Activated naive CD8-positive, alpha-beta T cell treated with anti-CD3 and anti-CD28 coated beads, Interleukin-2, amount 50 U/mL, for 24 hours (primary cell): ENCODE results near the gene ANO6.
A peak's percentile ranks its signal among the peaks of the same experiment; 100 is the strongest.
"Not testable (repeated sequence)": the region's sequence is repeated elsewhere in the genome, so short reads cannot be mapped to it uniquely, and the experiment has no call there.

Source experiments
- ATAC-seq: fragments of 150-1000 bp; cut with Tn5 transposase; one replicate; pipeline ENCODE4 v1.10.0; 2021
- DNase-seq: peaks from one replicate; pipeline ENCODE4 v3.0.0; 2021
- H3K27ac Mint-ChIP-seq: one replicate; pipeline ENCODE4 v1.8.0; 2021; ENCODE audit warnings: mild to moderate bottlenecking, mixed read lengths
- H3K27me3 Mint-ChIP-seq: one replicate; pipeline ENCODE4 v1.8.0; 2021; ENCODE audit warnings: mixed read lengths
- H3K36me3 Mint-ChIP-seq: one replicate; pipeline ENCODE4 v1.8.0; 2021; ENCODE audit warnings: low read depth, mixed read lengths
- H3K4me1 Mint-ChIP-seq: one replicate; pipeline ENCODE4 v1.8.0; 2021; ENCODE audit warnings: mixed read lengths
- H3K4me3 Mint-ChIP-seq: one replicate; pipeline ENCODE4 v1.8.0; 2021; ENCODE audit warnings: mild to moderate bottlenecking, moderate library complexity, mixed read lengths
- H3K9me3 Mint-ChIP-seq: one replicate; pipeline ENCODE4 v1.8.0; 2021; ENCODE audit warnings: mixed read lengths

ANO6 gene

GRCh38 chr12:45215419-45216229, at the start of gene ANO6:
Gene ANO6 (plus strand): TSS chr12:45216095. CDS start chr12:45216322, 227 bp downstream.
- H3K36me3 Mint-ChIP-seq: peaks cover 1% of the 10 kb centered on the region
- ATAC-seq (peak; percentile 84), DNase-seq (peak; percentile 86)
- peak within 1 kb of the TSS; percentile 92 for H3K4me3 Mint-ChIP-seq
- peak within 1 kb of the TSS; percentile 94 for H3K27ac Mint-ChIP-seq
- peaks cover 44% of the 10 kb centered on the region for H3K4me1 Mint-ChIP-seq
- no peaks in the 10 kb centered on the region for H3K27me3 Mint-ChIP-seq
- no peaks in the 10 kb centered on the region for H3K9me3 Mint-ChIP-seq

- Mint-ChIP-seq H3K27ac (no peak overlapping the region), H3K4me1 (no peaks in the 10 kb centered on the region), H3K4me3 (no peak overlapping the region), H3K36me3 (no peaks in the 10 kb centered on the region), H3K27me3 (peaks cover 1% of the 10 kb centered on the region), H3K9me3 (peaks cover under 1% of the 10 kb centered on the region)
- no peak for ATAC-seq
- no peak for DNase-seq
Observed at GRCh38 chr12:45168976-45169375, 46.9 kb upstream of the ANO6 start.

DNA sequence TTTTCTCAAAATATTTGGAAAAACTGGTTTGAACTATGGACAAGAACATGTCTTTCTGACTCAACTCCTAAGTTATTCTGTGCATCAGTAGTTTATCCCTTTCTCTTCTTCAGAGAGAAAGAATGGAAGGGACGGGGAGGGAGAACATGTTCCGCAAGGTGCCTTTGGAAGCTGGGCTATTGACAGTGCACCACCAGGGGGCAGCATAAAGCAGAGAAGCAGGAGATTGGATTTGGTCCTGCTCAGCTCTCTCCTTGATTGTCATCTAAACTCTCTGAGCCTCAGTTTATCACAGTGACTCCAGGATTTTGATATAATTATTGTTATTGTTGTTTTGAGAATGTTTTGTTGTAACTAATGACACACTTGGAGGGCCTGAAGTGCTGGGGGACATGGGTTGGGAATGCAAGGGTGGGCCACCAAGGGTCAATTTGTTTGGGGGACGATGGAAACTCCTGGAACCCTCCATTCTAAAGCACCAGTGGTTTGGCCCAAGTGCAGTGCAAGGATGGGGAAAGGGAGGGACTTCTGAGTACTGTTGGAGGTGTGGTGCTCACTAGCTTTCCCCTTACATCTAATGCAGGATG, 45.3 kb upstream of the ANO6 start:
- no peaks in the 10 kb centered on the region for H3K27me3 Mint-ChIP-seq
- H3K27ac Mint-ChIP-seq: no peak overlapping the region
- H3K36me3 Mint-ChIP-seq: peaks cover 5% of the 10 kb centered on the region
- H3K9me3 Mint-ChIP-seq: no peaks in the 10 kb centered on the region
- ATAC-seq (no peak), DNase-seq (peak; percentile 89)
- H3K4me3 Mint-ChIP-seq: no peak overlapping the region
- H3K4me1 Mint-ChIP-seq: no peaks in the 10 kb centered on the region

DNA sequence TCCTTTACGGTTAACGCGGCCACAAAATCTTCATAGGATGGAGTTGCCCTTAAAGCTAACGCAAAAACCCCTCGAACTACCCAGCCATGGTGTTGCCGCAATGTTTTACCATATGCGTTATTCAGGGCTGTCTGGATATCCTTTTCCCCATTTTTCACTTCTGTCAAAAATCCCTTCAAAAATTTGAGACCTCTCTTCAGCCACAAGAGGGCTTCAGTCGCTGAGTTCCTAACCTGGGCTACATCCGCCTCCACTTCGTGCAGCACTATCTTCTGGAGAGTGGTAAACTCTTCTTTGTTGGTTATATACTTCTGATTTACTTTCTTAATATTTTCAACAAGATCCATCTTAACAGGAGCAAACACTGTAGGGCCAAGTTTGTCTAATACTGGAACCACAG, 42.6 kb upstream of the ANO6 start:
- not testable (repeated sequence) for H3K27ac Mint-ChIP-seq, H3K4me3 Mint-ChIP-seq, H3K4me1 Mint-ChIP-seq, DNase-seq, H3K27me3 Mint-ChIP-seq
- peak; percentile 43 for ATAC-seq
- Mint-ChIP-seq H3K36me3 (peaks cover 24% of the 10 kb centered on the region), H3K9me3 (peaks cover 12% of the 10 kb centered on the region)

GRCh38 chr12:45174595-45174994, 41.3 kb upstream of the ANO6 start:
- Mint-ChIP-seq H3K27me3 (no peaks in the 10 kb centered on the region), H3K36me3 (peaks cover 31% of the 10 kb centered on the region), H3K27ac (no peak overlapping the region), H3K9me3 (peaks cover 21% of the 10 kb centered on the region), H3K4me1 (no peaks in the 10 kb centered on the region), H3K4me3 (no peak overlapping the region)
- ATAC-seq (no peak), DNase-seq (no peak)

DNA sequence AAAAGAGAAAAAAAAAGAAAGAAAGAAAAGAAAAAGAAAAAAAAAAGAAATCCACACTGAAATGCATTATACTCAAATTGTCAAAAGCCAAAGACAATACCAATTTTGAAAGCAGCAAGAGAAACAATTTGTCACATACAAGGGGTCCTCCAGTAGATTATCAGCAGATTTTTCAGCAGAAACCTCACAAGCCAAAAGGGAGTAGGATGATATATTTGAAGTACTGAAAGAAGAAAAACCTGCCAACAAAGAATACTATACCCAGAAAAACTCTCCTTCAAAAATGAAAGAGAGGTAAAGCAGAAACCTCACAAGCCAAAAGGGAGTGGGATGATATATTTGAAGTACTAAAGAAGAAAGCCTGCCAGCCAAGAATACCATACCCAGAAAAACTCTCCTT, 37.1 kb upstream of the ANO6 start:
- Mint-ChIP-seq H3K27me3 (no peaks in the 10 kb centered on the region), H3K36me3 (peaks cover 36% of the 10 kb centered on the region), H3K27ac (no peak overlapping the region), H3K4me3 (no peak overlapping the region), H3K9me3 (peaks cover 21% of the 10 kb centered on the region), H3K4me1 (no peaks in the 10 kb centered on the region)
- DNase-seq: no peak
- no peak for ATAC-seq

DNA sequence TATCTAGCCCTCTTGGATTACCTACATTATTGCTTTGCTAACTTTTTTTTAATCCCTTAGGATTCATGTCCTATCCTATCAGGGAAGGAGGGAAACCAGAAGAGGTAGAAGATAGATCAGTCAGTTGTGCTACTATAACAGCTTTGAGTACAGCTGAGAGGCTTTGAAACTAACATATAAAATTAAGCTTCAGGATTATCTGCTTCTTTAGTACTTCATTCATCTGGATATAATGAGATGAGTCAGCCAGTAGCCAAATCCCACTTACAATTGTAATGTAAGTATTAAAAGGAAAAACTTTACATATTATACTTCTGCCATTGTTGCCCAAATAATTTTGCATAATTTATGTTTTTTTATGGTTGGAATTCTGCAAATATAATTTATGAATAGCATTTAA, 33.4 kb upstream of the ANO6 start:
- Mint-ChIP-seq H3K36me3 (peaks cover 18% of the 10 kb centered on the region), H3K9me3 (peaks cover 15% of the 10 kb centered on the region), H3K27me3 (no peaks in the 10 kb centered on the region), H3K4me1 (peaks cover 4% of the 10 kb centered on the region), H3K4me3 (no peak overlapping the region), H3K27ac (no peak overlapping the region)
- no peak for DNase-seq
- no peak for ATAC-seq

GRCh38 chr12:45183246-45183645, 32.6 kb upstream of the ANO6 start:
- peaks cover 4% of the 10 kb centered on the region for H3K4me1 Mint-ChIP-seq
- ATAC-seq (no peak), DNase-seq (no peak)
- no peaks in the 10 kb centered on the region for H3K27me3 Mint-ChIP-seq
- H3K4me3 Mint-ChIP-seq: no peak overlapping the region
- peaks cover 12% of the 10 kb centered on the region for H3K36me3 Mint-ChIP-seq
- H3K9me3 Mint-ChIP-seq: peaks cover 9% of the 10 kb centered on the region
- no peak overlapping the region for H3K27ac Mint-ChIP-seq

GRCh38 chr12:45184147-45184963, 31.5 kb upstream of the ANO6 start:
- Mint-ChIP-seq H3K27ac (no peak overlapping the region), H3K9me3 (no peaks in the 10 kb centered on the region), H3K27me3 (no peaks in the 10 kb centered on the region), H3K4me3 (no peak overlapping the region), H3K36me3 (peaks cover 7% of the 10 kb centered on the region), H3K4me1 (peaks cover 4% of the 10 kb centered on the region)
- DNase-seq (no peak), ATAC-seq (no peak)

GRCh38 chr12:45186762-45187161, 29.1 kb upstream of the ANO6 start:
- ATAC-seq (no peak), DNase-seq (no peak)
- peaks cover 12% of the 10 kb centered on the region for H3K4me1 Mint-ChIP-seq
- no peak overlapping the region for H3K4me3 Mint-ChIP-seq
- no peak overlapping the region for H3K27ac Mint-ChIP-seq
- no peaks in the 10 kb centered on the region for H3K27me3 Mint-ChIP-seq
- peaks cover 3% of the 10 kb centered on the region for H3K36me3 Mint-ChIP-seq
- H3K9me3 Mint-ChIP-seq: no peaks in the 10 kb centered on the region

DNA sequence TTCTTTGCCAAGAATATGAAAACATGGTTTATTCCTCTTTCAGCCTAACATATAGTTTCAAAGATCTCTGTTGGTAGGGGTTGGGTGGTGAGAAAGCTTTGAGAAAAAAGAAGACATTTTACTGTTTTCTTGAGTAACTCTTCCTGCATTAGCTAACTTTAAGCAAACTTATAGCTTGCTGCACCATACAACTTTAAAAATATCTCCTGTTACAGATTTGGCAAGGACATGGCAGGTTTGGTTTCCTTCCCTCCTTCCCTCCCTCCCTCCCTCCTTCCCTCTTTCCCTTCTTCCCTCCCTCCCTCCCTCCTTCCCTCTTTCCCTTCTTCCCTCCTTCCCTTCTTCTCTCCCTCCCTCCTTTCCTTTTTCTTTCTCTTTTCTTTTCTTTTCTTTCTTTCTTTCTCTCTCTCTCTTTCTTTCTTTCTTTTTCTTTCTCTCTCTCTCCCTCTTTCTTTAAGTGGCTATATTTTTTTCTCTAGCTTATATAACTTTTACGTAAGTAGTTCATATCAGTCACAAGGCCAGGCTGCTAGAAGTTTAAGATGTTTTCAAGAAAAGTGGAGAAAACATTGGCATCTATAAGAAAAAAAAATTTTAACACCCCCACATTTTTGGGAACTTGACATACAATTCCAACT, 26.0 kb upstream of the ANO6 start:
- peaks cover 3% of the 10 kb centered on the region for H3K36me3 Mint-ChIP-seq
- no peaks in the 10 kb centered on the region for H3K9me3 Mint-ChIP-seq
- no peaks in the 10 kb centered on the region for H3K27me3 Mint-ChIP-seq
- H3K4me1 Mint-ChIP-seq: peaks cover 20% of the 10 kb centered on the region
- no peak overlapping the region for H3K4me3 Mint-ChIP-seq
- ATAC-seq (no peak), DNase-seq (no peak)
- H3K27ac Mint-ChIP-seq: no peak overlapping the region

GRCh38 chr12:45191239-45191638, 24.7 kb upstream of the ANO6 start:
- no peak overlapping the region for H3K4me3 Mint-ChIP-seq
- peaks cover 20% of the 10 kb centered on the region for H3K4me1 Mint-ChIP-seq
- no peaks in the 10 kb centered on the region for H3K9me3 Mint-ChIP-seq
- ATAC-seq (peak; percentile 67), DNase-seq (no peak)
- no peaks in the 10 kb centered on the region for H3K27me3 Mint-ChIP-seq
- no peak overlapping the region for H3K27ac Mint-ChIP-seq
- H3K36me3 Mint-ChIP-seq: peaks cover 3% of the 10 kb centered on the region

GRCh38 chr12:45192707-45193106, 23.2 kb upstream of the ANO6 start:
- DNase-seq: no peak
- Mint-ChIP-seq H3K4me1 (peaks cover 20% of the 10 kb centered on the region), H3K36me3 (peaks cover 3% of the 10 kb centered on the region), H3K27ac (peak overlapping the region; percentile 24), H3K27me3 (no peaks in the 10 kb centered on the region), H3K4me3 (no peak overlapping the region), H3K9me3 (no peaks in the 10 kb centered on the region)
- ATAC-seq: no peak

DNA sequence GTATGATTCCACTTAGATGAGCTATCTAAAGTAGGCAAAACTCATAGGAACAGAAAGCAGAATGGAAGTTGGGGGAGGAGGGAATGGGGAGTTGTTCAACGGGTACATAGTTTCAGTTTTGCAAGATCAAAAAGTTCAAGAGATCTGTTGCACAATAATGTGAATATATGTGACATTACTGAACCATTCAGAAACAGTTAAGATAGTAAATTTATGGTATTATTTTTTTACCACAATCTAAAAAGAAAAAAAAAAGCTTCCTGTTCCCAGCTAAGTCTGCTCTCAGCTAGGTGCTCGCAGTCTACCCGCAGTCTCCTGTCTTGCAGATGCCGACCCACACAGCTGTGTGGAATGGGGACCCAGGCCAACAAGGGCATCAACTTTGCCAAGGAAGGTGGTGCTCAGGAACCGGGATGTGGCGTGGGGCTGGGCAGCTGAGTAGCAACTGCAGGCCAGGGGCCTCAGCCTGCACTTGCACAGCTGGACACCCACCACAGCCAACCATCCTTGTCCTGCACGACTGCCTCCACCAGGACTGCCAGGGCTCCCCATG, 15.3 kb upstream of the ANO6 start:
- no peaks in the 10 kb centered on the region for H3K36me3 Mint-ChIP-seq
- no peak for DNase-seq
- H3K4me3 Mint-ChIP-seq: peak overlapping the region; percentile 21
- no peak for ATAC-seq
- H3K9me3 Mint-ChIP-seq: no peaks in the 10 kb centered on the region
- peaks cover 14% of the 10 kb centered on the region for H3K4me1 Mint-ChIP-seq
- H3K27me3 Mint-ChIP-seq: no peaks in the 10 kb centered on the region
- no peak overlapping the region for H3K27ac Mint-ChIP-seq
